Stimulated activated memory B cell treated with anti-CD40 and anti-IgM and Interleukin-4, amounts not matched to agents 10 μg/mL and 1 μg/mL and 100 μg/mL, for 72 hours (primary cell): ENCODE results near the gene PSMD8.
"Not testable (repeated sequence)": the region's sequence is repeated elsewhere in the genome, so short reads cannot be mapped to it uniquely, and the experiment has no call there.

Experiments used
- ATAC-seq: fragments of 150-1000 bp; cut with Tn5 transposase; 2 replicates; pipeline ENCODE4 v1.10.0; 2021
- H3K27ac Mint-ChIP-seq: one replicate; pipeline ENCODE4 v1.8.0; 2022; ENCODE audit warnings: mild to moderate bottlenecking, mixed read lengths
- H3K27me3 Mint-ChIP-seq: one replicate; pipeline ENCODE4 v1.8.0; 2022; ENCODE audit warnings: mixed read lengths
- H3K36me3 Mint-ChIP-seq: one replicate; pipeline ENCODE4 v1.8.0; 2022; ENCODE audit warnings: mixed read lengths
- H3K4me1 Mint-ChIP-seq: one replicate; pipeline ENCODE4 v1.8.0; 2022; ENCODE audit warnings: mixed read lengths
- H3K4me3 Mint-ChIP-seq: one replicate; pipeline ENCODE4 v1.8.0; 2022; ENCODE audit warnings: mild to moderate bottlenecking, moderate library complexity, mixed read lengths
- H3K9me3 Mint-ChIP-seq: one replicate; pipeline ENCODE4 v1.8.0; 2022; ENCODE audit warnings: mixed read lengths

Gene PSMD8

DNA sequence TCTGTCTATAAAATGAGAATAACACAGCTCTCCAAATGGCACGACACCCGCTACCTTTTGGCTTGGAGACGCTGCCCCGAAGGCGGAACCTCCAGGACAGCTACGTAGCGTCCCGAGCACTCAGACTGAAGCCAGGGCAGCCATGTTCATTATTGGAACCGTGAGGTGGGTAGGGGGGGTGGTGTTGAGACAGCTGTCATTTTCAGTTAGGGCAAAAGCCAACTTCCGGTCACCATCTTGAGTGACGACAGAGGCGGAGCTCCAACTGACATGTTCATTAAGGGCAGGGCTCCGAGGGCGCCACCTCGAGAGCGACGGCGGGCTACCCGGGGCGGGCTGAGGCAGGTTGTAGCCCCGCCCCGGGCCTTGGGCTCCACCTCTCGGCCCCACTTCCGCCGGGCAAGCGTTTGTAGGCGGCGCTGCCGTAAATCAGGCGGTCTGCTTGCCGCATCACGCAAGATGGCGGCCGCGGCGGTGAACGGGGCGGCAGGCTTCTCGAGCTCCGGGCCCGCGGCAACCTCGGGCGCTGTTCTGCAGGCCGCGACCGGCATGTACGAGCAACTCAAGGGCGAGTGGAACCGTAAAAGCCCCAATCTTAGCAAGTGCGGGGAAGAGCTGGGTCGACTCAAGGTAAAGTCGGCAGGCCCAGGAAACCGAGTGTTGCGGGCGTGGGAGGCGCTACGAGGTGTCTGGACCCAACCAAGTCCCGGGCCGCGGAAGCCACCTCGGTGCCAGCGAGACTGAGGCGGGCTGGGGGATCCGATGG is at the start of gene PSMD8:
TSS of gene PSMD8 (plus strand) at position 240 of the 766 bp plus-strand sequence. CDS start at position 271, 31 bp downstream.
- Mint-ChIP-seq H3K9me3 (no peaks in the 10 kb centered on the region), H3K4me3 (peak within 1 kb of the TSS; percentile 94)

GRCh38 chr19:38326591-38326990 is 47.8 kb upstream of the PSMD8 start:
- ATAC-seq = no peak
- Mint-ChIP-seq H3K27me3 (no peaks in the 10 kb centered on the region), H3K4me1 (peaks cover 5% of the 10 kb centered on the region), H3K9me3 (no peaks in the 10 kb centered on the region), H3K36me3 (peaks cover 45% of the 10 kb centered on the region), H3K4me3 (no peak overlapping the region), H3K27ac (no peak overlapping the region)

More for the DNA sequence above, at the start of gene PSMD8:
- peaks cover 25% of the 10 kb centered on the region for H3K4me1 Mint-ChIP-seq
- H3K27me3 Mint-ChIP-seq = no peaks in the 10 kb centered on the region
- ATAC-seq = peak; percentile 100
- peaks cover 26% of the 10 kb centered on the region for H3K36me3 Mint-ChIP-seq
- peak within 1 kb of the TSS; percentile 96 for H3K27ac Mint-ChIP-seq

DNA sequence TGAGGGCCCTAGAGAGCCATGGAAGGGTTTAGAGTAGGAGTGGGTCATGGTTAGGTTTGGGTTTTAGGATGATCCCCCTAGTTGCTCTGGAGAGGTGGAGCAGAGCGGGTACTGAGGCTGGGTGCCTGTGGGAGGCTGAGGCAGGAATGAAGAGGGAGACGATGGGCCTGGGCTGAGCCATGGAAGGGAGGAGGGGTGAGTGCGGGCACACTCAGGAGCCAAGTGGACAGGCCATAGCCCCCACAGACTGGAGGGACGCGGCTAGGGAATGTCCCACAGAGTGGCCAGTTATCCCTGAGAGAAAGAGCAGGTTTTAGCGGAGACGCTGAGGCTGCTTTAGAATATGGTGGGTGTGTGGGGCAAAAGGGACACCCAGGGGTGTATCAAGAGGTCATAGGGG is 44.7 kb upstream of the PSMD8 start:
- H3K4me3 Mint-ChIP-seq = no peak overlapping the region
- ATAC-seq = no peak
- peak overlapping the region; percentile 9 for H3K27ac Mint-ChIP-seq
- no peaks in the 10 kb centered on the region for H3K4me1 Mint-ChIP-seq
- no peaks in the 10 kb centered on the region for H3K27me3 Mint-ChIP-seq
- H3K9me3 Mint-ChIP-seq = no peaks in the 10 kb centered on the region
- peaks cover 45% of the 10 kb centered on the region for H3K36me3 Mint-ChIP-seq

DNA sequence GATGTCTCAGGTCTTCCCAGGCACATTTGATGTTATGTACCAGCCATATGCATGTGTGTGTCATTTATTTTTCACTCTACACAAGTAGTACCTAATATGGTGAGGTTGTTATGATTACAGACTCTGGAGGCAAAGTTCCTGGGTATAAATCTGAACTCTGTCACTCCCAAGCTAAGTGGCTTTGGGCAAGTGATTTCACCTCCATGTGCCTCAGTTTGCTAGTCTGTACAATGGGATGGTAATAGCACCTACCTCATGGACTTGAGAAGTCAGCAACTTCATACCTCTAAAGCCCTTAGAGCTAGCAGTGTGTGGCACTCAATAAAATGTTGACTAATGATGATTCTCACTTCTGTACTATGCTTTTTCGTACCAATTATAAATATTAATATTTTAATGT is 42.6 kb upstream of the PSMD8 start:
- Mint-ChIP-seq H3K27me3 (no peaks in the 10 kb centered on the region), H3K4me3 (no peak overlapping the region), H3K4me1 (peaks cover 3% of the 10 kb centered on the region), H3K27ac (no peak overlapping the region), H3K36me3 (peaks cover 30% of the 10 kb centered on the region), H3K9me3 (no peaks in the 10 kb centered on the region)
- ATAC-seq = no peak

- no peaks in the 10 kb centered on the region for H3K27me3 Mint-ChIP-seq
- peaks cover 16% of the 10 kb centered on the region for H3K36me3 Mint-ChIP-seq
- peaks cover 9% of the 10 kb centered on the region for H3K4me1 Mint-ChIP-seq
- no peak for ATAC-seq
- no peak overlapping the region for H3K27ac Mint-ChIP-seq
- no peak overlapping the region for H3K4me3 Mint-ChIP-seq
- no peaks in the 10 kb centered on the region for H3K9me3 Mint-ChIP-seq
Observed at GRCh38 chr19:38333245-38333644, 41.1 kb upstream of the PSMD8 start.

- peak overlapping the region; percentile 94 for H3K4me3 Mint-ChIP-seq
- H3K36me3 Mint-ChIP-seq = peaks cover 6% of the 10 kb centered on the region
- ATAC-seq = peak; percentile 89
- H3K4me1 Mint-ChIP-seq = peaks cover 14% of the 10 kb centered on the region
- H3K27me3 Mint-ChIP-seq = no peaks in the 10 kb centered on the region
- H3K9me3 Mint-ChIP-seq = no peaks in the 10 kb centered on the region
- peak overlapping the region; percentile 86 for H3K27ac Mint-ChIP-seq
Observed at GRCh38 chr19:38335949-38336637, 38.3 kb upstream of the PSMD8 start.

- H3K36me3 Mint-ChIP-seq = peaks cover 7% of the 10 kb centered on the region
- no peaks in the 10 kb centered on the region for H3K9me3 Mint-ChIP-seq
- H3K27ac Mint-ChIP-seq = peak overlapping the region; percentile 86
- H3K27me3 Mint-ChIP-seq = no peaks in the 10 kb centered on the region
- H3K4me3 Mint-ChIP-seq = peak overlapping the region; percentile 94
- ATAC-seq = peak; percentile 85
- peaks cover 14% of the 10 kb centered on the region for H3K4me1 Mint-ChIP-seq
Observed at GRCh38 chr19:38336638-38337359, 37.6 kb upstream of the PSMD8 start.

DNA sequence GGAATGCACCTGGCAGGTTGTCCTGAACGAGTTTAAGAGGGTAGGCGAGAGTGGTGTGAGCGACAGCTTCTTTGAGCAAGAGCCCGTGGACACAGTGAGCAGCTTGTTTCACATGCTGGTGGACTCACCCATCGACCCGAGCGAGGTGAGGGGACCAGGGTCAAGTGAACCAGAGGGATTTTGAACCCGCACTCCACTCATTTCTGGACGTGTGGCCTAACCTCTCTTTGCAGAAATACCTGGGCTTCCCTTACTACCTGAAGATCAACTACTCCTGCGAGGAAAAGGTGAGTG is 37.1 kb upstream of the PSMD8 start:
- Mint-ChIP-seq H3K4me3 (peak overlapping the region; percentile 94), H3K27me3 (no peaks in the 10 kb centered on the region), H3K4me1 (peaks cover 14% of the 10 kb centered on the region), H3K9me3 (no peaks in the 10 kb centered on the region), H3K27ac (peak overlapping the region; percentile 86), H3K36me3 (peaks cover 7% of the 10 kb centered on the region)
- ATAC-seq = no peak

DNA sequence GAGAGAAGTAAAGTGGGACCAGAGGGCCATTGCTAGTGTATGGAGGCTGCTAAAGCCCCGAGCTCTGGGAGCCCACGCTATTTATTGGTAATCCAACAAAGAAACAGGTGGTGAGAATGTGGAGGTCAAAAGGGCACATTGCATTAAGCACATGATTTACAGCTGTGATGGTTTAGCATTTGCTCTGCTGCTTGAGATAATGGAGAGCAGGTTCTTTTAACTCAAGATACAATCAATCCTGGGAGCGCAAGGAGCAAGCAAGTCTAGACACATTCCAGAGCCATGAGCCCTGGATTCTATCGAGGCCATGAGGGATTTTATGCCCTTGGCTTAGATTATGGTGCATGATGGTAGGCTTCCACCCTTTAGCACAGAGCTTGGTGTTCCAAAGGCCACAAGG is 35.4 kb upstream of the PSMD8 start:
- H3K27ac Mint-ChIP-seq, H3K9me3 Mint-ChIP-seq, H3K27me3 Mint-ChIP-seq, H3K4me3 Mint-ChIP-seq, ATAC-seq: not testable (repeated sequence)
- peaks cover 14% of the 10 kb centered on the region for H3K4me1 Mint-ChIP-seq
- peaks cover 18% of the 10 kb centered on the region for H3K36me3 Mint-ChIP-seq

DNA sequence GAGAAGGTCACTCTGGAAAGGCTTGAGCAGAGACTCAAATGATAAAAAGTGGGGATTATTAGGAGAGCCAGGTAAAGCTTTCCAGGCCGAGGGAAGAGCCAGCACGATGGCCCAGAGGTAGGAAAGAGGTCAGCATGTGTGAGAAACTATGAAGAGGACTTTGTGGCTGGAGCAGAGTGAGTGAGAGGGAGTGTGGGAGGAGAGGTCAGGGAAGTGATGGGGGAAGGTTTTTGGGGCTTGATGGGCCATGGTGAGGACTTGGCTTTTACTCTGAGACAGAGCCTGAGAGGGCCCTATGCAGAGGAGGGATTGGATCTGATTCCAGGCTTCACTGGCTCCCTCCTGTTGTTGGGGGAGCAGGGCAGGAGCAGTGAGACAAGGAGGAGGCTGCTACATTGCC is 33.4 kb upstream of the PSMD8 start:
- ATAC-seq = no peak
- Mint-ChIP-seq H3K4me3 (no peak overlapping the region), H3K27ac (no peak overlapping the region), H3K36me3 (peaks cover 18% of the 10 kb centered on the region), H3K4me1 (peaks cover 14% of the 10 kb centered on the region), H3K27me3 (no peaks in the 10 kb centered on the region), H3K9me3 (no peaks in the 10 kb centered on the region)

- no peaks in the 10 kb centered on the region for H3K9me3 Mint-ChIP-seq
- H3K4me3 Mint-ChIP-seq = no peak overlapping the region
- H3K27ac Mint-ChIP-seq = no peak overlapping the region
- no peaks in the 10 kb centered on the region for H3K4me1 Mint-ChIP-seq
- H3K27me3 Mint-ChIP-seq = peaks cover 1% of the 10 kb centered on the region
- peaks cover 11% of the 10 kb centered on the region for H3K36me3 Mint-ChIP-seq
- ATAC-seq = no peak
Observed at GRCh38 chr19:38346837-38347236, 27.5 kb upstream of the PSMD8 start.

- peaks cover 20% of the 10 kb centered on the region for H3K27me3 Mint-ChIP-seq
- H3K36me3 Mint-ChIP-seq = no peaks in the 10 kb centered on the region
- no peaks in the 10 kb centered on the region for H3K4me1 Mint-ChIP-seq
- ATAC-seq = no peak
- no peaks in the 10 kb centered on the region for H3K9me3 Mint-ChIP-seq
- H3K27ac Mint-ChIP-seq = no peak overlapping the region
- H3K4me3 Mint-ChIP-seq = no peak overlapping the region
Observed at GRCh38 chr19:38350883-38351282, 23.5 kb upstream of the PSMD8 start.

DNA sequence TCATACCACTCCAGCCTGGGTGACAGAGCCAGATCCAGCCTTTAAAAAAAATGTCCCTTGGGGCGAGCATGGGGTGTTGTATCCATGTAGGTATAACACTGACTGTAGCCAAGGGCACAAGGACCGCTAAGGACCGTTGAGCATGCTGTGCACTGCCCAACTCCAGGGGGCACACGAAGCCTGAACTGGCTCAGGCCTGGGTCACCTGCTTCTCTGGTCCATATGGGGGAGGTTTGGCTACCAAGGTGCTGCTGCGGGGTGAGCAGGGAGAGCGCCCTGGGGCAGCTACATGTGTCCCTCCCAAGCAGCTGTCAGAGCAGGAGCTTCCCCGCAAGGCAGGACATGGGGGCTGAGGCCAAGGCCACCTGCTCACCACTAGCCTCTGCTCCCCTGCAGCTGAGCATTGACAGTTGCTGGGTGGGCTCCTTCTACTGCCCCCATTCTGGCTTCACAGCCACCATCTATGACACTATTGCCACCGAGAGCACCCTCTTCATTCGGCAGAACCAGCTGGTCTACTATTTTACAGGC is 22.4 kb upstream of the PSMD8 start:
- no peaks in the 10 kb centered on the region for H3K9me3 Mint-ChIP-seq
- ATAC-seq = no peak
- peaks cover 29% of the 10 kb centered on the region for H3K27me3 Mint-ChIP-seq
- H3K4me1 Mint-ChIP-seq = no peaks in the 10 kb centered on the region
- H3K27ac Mint-ChIP-seq = no peak overlapping the region
- H3K36me3 Mint-ChIP-seq = no peaks in the 10 kb centered on the region
- no peak overlapping the region for H3K4me3 Mint-ChIP-seq

GRCh38 chr19:38352611-38353010 is 21.8 kb upstream of the PSMD8 start:
- Mint-ChIP-seq H3K27me3 (peaks cover 29% of the 10 kb centered on the region), H3K9me3 (no peaks in the 10 kb centered on the region), H3K4me1 (no peaks in the 10 kb centered on the region), H3K27ac (no peak overlapping the region), H3K36me3 (no peaks in the 10 kb centered on the region), H3K4me3 (no peak overlapping the region)
- ATAC-seq = no peak
